Peyer's patch (tissue), 4 donors: Measurements from ENCODE around the gene COPG1.

ENCODE experiments used
- CTCF ChIP-seq, 6 experiments: fragments of 450-650 bp in 4 of 6; fragments of 200-600 bp in 2 of 6; sonication (generic) in 1 of 6; IDR thresholded peaks; one replicate each; pipeline ENCODE4 v1.5.1; 2017 to 2019; ENCODE audit warnings: antibody characterized with exemption in 6 of 6, mild to moderate bottlenecking in 3 of 6, moderate library complexity in 1 of 6
- POLR2A ChIP-seq, 2 donors: fragments of 450-650 bp; IDR thresholded peaks; one replicate each; pipeline ENCODE4 v1.5.1; 2017; ENCODE audit warnings: antibody characterized with exemption in 2 of 2, mild to moderate bottlenecking in 2 of 2, moderate library complexity in 2 of 2

DNA sequence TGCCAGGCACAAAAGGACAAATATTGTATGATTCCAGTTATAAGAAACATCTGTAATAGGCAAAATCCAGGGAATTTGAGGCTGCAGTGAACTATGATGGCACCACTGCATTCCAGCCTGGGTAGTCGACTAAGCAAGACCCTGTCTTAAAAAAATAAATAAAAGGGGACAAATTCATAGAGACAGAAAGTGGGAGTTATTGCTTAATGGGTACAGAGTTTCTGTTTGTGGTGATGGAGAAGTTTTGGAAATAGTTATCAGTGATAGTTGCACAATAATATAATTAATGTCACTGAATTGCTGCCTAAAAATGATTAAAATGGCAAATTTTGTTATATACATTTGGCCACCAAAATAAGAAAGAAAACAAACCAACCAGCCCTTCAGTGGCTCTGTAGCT lies 38.1 kb upstream of the COPG1 start:
- TF ChIP-seq CTCF (IDR thresholded peaks at IDR 0.05) (no peak), POLR2A (IDR thresholded peaks at IDR 0.05) (no peak)
